ENCODE results near the gene GPAM.

DNA sequence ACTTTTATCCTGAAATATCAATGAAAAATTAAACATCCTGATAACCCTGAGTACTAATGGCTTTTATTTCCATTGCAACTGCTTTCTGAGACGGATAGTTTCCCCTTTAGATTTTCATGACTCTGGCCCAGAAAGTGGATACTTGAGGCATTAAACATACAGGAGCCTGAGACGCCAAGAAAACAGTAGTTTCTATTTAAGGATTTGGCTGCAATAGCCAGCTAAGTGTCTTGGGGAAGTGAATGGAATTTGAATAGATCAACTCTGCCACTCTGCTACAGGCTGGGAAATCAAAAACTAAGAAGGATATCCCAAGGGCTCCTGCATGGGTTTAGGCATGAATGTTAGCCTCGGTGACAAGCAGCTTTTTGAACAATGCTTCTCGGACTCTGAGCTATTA is 24.7 kb upstream of the GPAM start:
- no peak for TF ChIP-seq POLR2AphosphoS5 (IDR thresholded peaks at IDR 0.05)
- TF ChIP-seq, protein P1, sequence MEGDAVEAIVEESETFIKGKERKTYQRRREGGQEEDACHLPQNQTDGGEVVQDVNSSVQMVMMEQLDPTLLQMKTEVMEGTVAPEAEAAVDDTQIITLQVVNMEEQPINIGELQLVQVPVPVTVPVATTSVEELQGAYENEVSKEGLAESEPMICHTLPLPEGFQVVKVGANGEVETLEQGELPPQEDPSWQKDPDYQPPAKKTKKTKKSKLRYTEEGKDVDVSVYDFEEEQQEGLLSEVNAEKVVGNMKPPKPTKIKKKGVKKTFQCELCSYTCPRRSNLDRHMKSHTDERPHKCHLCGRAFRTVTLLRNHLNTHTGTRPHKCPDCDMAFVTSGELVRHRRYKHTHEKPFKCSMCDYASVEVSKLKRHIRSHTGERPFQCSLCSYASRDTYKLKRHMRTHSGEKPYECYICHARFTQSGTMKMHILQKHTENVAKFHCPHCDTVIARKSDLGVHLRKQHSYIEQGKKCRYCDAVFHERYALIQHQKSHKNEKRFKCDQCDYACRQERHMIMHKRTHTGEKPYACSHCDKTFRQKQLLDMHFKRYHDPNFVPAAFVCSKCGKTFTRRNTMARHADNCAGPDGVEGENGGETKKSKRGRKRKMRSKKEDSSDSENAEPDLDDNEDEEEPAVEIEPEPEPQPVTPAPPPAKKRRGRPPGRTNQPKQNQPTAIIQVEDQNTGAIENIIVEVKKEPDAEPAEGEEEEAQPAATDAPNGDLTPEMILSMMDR (IDR thresholded peaks at IDR 0.05): no peak
- TF ChIP-seq EP300 (IDR thresholded peaks at IDR 0.05): no peak
- TF ChIP-seq POLR2A (IDR thresholded peaks at IDR 0.05): no peak
